ENCODE data around the gene SH2D3A.

SH2D3A gene

DNA sequence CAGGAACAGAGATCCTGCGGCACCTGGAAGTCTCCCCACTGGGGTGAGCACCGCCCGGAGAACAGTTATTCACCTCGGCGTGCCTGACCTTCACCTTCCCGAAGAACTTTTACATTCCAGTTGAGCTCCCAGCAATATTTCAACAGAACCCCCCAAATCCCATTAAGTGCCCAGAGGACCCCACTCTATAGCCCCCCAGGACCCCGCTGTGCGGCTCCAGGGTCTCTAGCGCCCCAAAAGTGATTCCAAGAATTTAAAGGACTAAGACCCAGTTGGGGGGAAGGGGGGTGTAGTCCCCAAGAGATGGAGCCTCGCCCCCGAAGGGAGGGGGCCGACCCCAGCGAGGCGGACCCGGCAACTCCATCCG, 30.3 kb downstream of the SH2D3A start:
- peak; percentile 37 for DNase-seq

DNA sequence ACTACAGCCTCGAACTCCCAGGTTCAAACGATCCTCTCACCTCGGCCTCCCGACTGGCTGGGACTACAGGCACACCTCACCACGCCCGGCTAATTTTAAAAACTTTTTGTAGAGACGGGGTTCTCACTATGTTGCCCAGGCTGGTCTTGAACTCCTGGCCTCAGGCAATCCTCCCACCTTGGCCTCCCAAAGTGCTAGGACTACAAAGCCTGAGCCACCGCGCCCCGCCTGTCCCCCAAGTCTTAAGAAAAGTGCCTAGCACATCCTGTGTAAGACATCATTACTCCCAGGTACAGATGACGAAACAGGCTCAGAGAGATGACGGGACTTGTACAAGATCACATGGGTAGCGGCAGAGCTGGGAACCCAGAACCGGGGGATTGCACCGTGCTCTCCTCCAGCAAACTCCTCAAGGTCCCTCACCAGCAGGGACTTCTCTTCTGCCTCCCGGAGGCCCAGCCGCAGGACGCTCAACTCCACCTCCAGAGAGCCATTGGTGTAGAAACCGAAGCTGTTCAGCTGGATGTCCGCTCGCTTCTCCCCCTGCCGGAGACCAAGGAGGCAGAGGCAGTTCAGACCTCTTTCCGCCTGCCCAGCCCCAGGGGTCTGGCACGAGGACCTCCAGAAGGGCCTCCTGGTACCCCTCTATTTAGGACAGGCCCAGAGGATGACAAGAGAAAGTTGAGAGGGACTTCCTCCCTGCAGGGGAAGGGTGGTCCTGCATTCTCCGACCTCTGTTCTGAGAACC, 30.9 kb downstream of the SH2D3A start:
- DNase-seq: peak; percentile 87

DNA sequence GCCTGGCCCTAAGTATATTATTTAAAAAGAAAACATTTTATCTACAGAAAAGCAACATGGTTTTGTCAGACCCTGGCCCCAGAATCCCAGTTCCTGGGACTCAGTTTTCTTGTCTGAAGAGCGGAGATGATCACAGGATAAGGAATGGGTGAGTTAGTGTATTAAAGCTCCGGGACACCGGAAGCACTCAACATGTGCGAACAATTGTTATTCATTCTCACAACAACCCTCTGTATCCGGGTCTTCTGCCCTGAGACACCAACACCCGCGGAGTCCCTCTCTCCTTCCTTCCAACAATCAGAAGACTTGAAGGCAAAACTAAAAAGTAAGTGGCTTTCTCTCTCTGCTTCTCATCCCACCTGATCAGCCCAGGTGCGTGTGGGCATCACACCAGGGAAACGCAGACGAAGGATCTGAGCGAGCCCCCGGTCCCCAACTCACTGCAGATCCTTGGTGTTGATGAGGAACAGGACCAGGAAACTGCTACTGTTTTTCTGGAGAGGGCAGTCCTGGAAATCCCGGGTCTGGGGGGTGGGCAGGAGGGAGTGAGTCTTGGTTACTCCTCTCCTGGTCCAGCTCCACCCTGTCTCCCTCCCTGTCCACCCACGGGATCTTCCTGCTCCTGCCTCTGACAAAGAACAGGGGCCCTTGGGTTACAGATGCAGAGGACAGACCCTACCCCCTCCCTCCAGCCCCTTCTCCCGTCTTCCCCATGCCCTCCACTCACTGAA, 31.9 kb downstream of the SH2D3A start:
- DNase-seq: no peak

DNA sequence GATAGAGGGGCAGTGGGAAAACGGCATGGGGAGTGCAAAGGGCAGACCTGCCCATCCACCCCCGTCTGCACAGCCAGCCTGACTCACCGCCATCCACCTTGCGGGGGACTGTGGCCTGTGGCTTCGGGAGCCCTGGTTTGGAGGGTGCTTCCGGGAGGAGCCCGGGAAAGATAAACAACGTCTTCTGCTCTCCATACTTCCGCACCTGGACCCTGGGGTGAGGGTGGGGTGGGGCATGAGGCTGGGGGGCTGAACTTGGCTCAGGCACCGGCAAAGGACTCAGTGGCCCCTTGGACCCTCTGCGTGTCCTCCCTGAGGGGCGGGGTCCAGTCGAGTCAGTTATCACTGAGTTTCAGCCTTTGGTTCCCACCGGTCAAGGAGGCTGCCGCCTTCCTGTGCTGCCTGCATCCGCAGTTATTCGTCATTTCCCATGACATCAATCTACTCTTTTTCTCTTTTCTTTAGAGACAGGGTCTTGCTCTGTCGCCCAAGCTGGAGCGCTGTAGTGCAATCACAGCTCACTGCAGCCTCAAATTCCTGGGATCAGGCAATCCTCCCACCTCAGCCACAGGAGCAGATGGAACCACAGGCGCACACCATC, 33.0 kb downstream of the SH2D3A start:
- DNase-seq: no peak

DNA sequence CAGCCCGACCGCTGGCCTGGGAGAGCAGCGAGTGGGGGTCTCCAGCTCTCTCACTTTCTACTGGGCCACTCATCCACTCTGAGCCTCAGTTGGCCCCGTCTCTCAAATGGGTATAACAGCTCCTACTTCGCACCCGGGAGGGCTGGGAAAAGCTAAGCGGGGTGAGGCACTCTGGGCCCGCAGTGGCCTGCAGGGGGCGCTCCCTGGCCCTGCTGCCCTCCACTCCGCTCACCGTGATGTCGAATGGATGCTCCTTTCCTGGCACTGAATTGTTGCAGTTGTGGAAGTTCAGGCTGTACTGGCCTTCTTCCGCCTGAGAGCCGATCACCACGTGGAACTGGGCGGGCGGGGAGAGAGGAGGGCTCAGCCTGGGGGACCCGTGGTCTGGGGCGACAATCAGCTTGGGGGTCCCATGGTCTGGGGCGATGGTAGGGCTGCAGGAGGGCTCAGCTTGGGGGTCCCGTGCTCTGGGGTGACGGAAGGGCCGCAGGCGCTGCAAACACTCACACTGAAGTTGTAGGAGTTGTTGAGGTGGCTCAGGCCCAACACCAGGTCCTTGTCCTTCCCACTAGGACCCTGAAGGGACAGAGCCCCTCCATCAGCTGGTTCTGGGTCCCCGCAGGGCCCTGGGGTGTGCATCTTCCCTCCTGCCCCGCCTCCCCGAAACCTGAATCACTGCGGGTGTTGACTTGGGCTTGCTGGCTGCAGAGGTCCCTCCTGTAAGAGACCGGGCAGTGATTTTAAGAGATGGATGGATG, 33.7 kb downstream of the SH2D3A start:
- DNase-seq: no peak

DNA sequence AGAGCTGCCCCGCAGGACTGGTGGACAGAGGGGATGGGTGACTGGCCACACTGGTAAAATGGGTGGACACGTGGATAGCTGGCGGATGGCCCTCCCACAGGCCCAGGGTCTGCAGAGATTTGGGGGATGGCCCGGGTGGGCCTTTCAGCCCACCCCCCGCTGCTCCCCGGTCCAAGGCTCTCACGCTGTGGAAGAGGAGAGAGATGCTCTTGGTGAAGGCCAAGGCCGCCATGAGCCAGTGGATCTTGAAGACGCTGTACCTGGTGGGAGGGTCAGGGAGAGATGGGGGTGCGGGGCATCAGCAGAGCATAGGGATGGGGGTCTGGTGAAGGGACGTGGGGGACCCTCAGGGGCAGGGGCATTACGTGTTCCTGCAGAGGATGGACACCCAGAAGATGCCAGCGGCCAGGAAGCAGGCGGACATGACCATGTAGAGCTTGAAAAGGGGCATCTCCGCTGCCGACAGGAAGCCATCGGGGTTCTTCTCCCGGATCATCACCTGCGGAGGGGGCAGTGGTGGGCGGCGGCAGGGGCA, 34.4 kb downstream of the SH2D3A start:
- DNase-seq: no peak

DNA sequence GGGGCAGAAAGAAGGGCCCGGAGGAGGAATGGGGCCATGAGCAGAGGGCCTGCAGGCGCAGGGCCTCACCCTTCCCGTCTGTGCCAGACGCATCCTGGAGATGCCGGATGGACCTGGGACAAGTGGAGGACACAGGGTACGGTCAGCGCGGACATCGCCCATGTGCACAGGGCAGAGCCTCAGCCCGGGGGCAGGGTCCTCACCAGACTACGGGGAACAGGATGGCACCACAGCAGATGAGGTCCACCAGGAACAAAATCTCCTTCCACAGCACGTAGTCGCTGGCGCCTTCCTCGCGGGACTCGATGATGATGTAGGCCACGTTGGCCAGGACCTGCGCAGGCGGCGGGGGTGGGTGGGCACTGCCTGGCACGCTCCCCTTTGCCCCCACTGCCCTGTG, 35.4 kb downstream of the SH2D3A start:
- DNase-seq: no peak

DNA sequence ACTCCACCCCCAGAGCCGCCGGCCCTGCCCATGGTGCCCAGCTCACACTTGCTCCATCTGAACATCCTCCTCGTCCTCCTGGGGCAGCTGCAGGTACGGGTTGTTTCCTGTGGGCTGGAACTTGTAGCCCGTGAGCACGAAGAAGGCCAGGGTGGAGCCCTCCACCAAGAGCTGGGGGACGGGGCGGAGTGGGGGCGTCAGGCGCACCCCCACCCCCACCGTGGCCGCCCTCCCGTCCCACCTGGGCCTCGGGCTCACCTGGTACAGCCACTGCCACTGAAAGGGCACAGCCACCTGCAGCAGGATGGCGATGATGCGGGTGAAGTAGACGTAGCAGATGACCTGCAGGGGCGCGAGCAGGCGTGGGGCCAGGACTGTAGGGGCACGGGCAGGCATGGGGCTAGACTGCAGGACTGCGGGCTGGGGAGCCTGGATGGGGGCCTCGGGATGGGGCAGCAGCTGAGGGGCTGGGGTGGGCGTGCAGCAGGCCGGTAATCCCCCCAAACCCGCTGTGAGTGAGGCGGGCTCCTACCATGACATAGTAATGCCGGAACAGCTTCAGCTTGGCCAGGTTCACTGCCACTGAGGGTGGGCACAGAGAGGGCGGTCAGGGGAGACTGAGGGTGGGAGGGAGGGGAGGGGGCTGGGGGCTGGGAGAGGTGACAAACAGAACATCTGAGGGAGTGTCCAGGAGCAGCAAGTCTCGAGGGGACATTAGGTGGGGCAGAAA, 36.1 kb downstream of the SH2D3A start:
- DNase-seq: no peak

DNA sequence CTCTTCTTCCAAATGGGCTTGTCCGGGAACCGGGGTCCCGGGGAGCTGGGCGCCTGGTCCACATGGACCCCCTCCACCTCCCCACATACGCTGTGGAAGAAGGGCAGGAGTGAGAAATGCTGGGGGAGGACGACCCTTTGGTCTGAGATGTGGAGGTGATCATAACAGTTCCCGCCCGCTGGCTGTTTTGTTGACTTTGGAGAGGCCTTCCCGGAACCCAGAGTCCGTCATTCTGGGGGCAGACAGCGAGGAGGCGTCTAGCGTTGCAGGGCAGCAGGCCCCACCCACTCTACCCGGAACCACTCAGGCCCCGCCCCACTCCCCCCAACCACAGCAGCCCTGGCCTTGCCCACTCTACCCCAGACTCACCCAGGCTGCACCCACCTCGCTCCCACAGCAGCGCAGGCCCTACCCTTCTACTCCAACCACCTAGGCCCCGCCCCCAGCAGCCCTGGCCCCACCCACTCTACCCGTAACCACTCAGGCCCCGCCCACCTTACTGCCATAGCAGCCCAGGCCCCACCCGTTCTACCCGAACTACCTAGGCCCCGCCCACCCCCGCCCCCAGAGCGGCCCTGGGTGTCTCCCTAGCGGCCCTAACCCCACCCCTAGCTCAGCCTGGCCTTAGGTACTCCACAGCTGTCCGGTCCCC, 37.0 kb downstream of the SH2D3A start:
- DNase-seq: peak; percentile 77

DNA sequence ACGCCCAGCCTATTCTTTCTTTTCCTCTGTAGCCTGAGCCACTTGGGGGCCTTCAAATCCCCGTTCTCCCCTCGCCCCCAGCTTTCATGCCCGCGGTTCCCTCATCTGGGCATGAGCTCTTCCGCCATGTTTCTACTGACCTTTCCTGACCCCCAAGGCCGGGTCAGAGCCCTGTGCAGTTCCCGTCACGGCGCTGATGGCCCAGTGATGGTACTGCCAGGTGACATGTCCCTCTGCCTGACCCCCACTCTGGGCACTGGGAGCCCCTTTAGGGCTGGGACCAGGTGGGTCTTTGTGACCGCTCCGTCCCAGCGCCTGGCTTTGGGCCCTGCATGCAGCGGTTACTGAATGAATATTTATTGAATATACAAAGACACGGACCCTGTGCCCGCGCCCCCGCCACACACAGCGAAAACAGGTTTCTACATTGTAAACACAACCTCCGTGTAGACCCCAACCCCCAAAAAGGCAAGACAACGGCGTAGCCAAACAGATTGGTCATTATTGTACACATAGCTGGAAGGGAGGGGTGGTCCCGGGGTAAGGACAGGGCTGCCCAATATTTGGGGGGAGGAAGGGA, 37.6 kb downstream of the SH2D3A start:
- no peak for DNase-seq

DNA sequence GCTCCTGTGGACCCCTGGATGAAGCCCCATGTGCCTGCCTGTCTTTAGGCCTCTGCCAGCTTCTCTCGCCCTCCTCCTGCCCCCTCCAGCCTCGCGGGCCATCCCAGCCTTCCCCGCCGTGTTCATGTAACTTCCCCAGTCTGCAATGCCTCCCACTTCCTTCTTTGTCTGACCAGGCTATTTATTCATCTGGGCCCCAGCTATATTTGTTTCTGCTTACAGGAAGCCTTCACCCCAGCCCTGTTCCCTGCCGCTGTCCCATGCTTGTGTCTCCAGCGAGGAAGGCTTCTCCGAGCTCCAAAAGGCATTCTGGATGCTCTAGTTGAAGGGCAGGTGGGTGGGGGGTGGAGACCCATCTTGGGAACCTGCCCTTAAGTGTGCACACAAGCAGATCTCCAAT, 38.9 kb downstream of the SH2D3A start:
- no peak for DNase-seq

DNA sequence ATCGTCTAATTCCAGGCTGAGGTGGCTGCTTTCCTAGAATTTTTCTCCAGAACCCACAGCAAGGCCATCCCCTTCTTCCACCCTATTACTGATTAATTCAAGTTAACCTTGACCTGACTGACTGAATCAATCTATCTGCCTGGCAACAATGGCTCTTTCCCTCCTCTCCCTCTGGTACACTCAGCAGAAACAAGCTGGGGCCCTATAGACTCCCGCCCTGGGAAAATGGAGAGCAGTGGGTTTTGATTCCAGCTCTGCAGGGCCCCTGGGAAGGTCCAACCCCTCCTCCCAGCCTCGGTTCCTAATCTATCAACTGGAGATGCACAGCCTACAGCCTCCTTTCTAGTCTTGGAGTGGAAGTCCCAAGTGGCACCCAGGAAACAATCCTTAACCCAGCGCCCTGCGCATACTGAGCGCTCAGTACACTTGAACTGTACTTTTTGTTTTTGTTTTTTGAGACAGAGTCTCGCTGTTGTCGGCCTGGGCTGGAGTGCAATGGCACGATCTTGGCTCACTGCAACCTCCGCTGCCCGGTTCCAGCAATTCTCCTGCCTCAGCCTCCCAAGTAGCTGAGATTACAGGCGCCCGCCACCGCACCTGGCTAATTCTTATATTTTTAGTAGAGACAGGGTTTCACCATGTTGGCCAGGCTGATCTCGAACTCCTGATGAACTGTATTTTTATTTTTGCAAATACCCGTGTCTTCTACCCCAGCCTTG, 41.6 kb downstream of the SH2D3A start:
- no peak for DNase-seq

DNA sequence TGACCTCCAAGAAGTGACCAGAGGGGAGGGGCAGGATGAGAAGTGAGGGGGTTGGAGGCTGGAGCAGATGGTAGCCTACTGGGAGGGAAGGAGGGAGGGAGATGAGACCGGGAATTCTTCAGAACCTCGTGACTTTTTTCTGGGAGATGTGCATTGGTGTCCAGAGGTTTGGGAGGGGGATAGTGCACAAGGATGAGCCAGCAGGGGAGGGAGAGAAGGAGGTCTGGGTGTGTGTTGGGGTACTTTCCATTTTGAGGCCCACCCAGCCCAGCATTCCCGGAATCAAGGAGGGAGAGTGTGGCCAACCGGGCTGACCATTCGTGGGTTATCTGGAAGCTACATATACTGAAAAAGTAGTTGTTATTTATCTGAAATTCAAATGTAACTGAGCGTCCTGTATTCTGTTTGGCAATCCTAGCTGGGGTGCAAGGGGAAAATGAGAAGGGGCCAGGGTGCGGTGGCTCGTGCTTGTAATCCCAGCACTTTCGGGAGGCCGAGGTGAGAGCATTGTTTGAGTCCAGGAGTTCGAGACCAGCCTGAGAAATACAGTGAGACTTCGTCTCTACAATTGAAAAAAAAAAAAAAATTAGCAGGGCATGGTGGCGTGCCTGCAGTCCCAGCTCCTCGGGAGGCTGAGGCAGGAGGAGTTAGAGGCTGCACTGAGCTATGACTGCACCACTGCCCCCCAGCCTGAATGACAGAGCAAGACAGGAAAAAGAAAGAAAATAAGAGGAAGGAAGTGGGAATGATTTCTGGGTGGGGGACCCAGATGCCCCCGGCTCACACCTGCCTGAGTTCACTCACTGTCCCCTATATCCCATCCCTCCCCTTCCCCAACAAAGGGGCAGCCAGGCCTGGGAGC, 42.4 kb downstream of the SH2D3A start:
- no peak for DNase-seq

DNA sequence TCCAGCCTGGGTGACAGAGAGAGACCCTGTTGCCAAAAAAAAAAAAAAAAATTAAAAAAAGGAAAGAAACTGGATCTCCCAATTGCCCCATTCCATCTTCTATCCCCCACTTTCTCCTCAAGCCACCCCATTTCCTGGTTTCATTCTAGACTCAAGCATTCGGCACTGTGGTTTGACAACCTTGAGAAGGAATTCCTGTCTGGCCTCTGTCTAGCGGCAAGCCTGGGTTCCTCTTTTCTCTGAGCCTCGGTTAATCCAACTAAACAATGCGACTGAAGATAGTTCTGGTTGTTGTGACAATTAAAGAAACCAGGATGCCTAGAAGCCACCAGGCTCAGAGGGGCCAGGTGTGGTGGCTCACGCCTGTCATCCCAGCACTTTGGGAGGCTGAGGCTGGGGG, 43.5 kb downstream of the SH2D3A start:
- no peak for DNase-seq

DNA sequence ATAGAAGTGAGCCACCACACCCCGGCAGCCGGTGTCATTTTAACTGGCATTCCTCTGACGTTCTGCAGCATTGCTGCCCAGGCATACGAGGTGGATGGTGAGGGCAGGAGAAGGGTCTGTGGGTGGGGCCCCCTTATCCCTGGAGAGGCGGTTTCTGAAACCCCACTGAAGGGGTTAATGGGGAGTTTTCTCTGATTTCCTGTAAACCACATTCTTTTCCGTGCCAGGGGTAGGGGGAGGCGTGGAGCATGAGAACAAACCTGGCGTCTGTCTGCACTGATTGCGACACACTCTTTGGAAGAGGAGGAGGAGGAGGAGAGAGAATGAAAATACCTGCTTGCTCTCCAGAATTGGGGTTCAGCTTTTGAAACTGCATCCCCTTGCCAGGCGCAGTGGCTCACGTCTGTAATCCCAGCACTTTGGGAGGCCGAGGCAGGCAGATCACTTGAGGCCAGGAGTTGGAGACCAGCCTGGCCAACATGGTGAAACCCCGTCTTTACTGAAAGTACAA, 44.1 kb downstream of the SH2D3A start:
- peak; percentile 82 for DNase-seq

DNA sequence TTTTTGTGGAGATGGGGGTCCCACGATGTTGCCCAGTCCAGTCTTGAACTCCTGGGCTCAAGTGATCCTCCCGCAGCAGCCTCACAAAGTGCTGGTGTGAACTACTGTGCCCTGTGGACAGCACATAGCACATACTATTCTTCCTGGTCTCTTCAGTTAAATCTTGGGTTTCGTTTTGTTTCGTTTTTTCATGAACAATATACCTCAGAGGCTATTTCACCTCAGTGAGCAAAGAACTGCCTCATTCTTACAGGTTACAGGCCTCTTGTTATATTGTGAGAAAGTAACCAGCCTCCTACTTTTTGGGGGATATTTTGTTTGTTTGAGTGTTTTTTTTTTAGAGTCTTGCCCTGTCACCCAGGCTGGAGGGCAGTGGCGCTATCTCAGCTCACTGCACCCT, 45.5 kb downstream of the SH2D3A start:
- no peak for DNase-seq

DNA sequence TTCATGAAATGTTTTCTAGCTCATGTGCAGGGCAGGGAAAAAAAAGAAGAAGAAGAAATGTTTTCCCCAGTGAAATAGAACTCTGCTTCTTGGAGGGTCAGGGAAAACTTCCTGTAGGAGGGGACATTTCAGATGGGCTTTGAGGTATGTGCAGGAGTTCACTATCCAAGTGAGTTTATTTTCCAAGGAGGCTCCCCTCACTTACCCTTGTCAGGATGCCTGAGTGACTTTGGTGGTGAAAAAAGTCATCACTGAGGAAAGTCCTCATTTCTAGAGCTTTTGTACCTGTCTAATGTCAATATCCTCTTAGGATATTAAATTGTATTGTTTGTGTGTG, 46.1 kb downstream of the SH2D3A start:
- DNase-seq: no peak

DNA sequence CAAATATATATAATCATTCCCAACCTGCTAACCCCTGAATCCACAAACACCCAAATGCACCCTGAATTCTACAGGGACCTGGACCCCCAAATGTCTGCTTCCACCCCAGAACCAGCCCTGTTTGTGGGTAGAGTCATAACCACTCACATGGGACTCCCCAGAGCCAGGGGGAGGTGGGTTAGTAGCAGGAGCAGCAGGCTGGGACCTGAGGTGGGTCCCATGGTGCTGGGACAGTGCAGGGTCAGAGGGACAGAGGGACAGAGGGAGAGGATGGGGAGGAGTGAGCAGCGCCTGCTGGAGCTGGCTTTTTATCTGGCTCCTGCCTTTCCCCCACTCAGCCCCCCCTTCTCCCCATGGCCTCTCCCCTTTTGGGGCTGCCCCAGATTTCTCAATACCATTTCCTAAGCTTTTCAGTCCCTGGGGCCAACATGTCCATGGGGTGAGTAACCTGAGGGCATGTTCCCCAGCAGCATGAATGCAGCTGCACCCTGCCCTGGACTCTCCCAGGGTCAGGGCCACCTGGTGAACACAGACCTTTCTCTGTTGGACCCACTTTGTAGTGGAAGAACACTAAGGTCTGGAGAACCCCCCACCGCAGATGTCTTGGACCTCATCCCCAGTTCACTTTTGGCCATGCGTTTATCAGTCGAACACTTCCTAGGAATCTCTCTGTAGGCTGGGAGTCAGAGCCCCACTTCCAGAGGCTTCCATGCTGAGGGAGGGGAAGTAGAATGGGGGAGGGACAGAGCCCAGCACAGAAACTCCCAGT, 46.7 kb downstream of the SH2D3A start, which contains the start of gene C3:
C3 (minus strand) TSS at position 282 of the 769 bp plus-strand sequence; CDS start at position 221, 61 bp downstream.
- peak; percentile 90 for DNase-seq

DNA sequence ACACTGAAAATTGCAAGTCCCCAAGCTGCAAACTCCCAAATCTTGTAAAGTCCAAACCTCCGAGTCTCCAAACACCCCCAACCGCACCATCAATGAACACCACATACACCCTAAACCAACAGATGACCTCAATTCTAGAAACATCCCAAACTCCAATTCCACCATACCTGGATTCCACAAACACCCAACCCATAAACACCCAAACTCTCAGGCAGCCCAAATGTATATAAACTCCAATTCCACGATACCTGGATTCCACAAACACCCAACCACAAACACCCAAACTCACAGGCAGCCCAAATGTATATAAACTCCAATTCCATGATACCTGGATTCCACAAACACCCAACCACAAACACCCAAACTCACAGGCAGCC, 47.3 kb downstream of the SH2D3A start:
- no peak for DNase-seq
